ENCODE measurements around the gene DDX54.

The DDX54 gene

GRCh38 chr12:113202300-113203075, 17.2 kb upstream of the DDX54 start:
- no peaks in the 10 kb centered on the region for H3K4me1 ChIP-seq
- intact Hi-C loops (cut with DNase I; ENCODE audit: low total_unique reads): no loop called here
- TF ChIP-seq, protein P1, sequence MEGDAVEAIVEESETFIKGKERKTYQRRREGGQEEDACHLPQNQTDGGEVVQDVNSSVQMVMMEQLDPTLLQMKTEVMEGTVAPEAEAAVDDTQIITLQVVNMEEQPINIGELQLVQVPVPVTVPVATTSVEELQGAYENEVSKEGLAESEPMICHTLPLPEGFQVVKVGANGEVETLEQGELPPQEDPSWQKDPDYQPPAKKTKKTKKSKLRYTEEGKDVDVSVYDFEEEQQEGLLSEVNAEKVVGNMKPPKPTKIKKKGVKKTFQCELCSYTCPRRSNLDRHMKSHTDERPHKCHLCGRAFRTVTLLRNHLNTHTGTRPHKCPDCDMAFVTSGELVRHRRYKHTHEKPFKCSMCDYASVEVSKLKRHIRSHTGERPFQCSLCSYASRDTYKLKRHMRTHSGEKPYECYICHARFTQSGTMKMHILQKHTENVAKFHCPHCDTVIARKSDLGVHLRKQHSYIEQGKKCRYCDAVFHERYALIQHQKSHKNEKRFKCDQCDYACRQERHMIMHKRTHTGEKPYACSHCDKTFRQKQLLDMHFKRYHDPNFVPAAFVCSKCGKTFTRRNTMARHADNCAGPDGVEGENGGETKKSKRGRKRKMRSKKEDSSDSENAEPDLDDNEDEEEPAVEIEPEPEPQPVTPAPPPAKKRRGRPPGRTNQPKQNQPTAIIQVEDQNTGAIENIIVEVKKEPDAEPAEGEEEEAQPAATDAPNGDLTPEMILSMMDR (IDR thresholded peaks at IDR 0.05): no peak

GRCh38 chr12:113201187-113202177, 16.2 kb upstream of the DDX54 start:
- no peak overlapping the region for H3K4me3 ChIP-seq
- no peaks in the 10 kb centered on the region for H3K9me3 ChIP-seq
- no peaks in the 10 kb centered on the region for H3K27me3 ChIP-seq
- H3K27ac ChIP-seq: no peak overlapping the region
- intact Hi-C loops (cut with DNase I; ENCODE audit: low total_unique reads): no loop called here
- peaks cover 0 to 8% (median 0%) of the 10 kb centered on the region in 4 donors for H3K4me1 ChIP-seq
- no peak for DNase-seq
- TF ChIP-seq, protein P1 (IDR thresholded peaks at IDR 0.05): no peak
- no peaks in the 10 kb centered on the region for H3K36me3 ChIP-seq

More at GRCh38 chr12:113202300-113203075, 17.2 kb upstream of the DDX54 start:
- H3K36me3 ChIP-seq: no peaks in the 10 kb centered on the region
- no peaks in the 10 kb centered on the region for H3K27me3 ChIP-seq
- no peak overlapping the region for H3K4me3 ChIP-seq
- H3K27ac ChIP-seq: no peak overlapping the region
- DNase-seq: no peak
- no peaks in the 10 kb centered on the region for H3K9me3 ChIP-seq

DNA sequence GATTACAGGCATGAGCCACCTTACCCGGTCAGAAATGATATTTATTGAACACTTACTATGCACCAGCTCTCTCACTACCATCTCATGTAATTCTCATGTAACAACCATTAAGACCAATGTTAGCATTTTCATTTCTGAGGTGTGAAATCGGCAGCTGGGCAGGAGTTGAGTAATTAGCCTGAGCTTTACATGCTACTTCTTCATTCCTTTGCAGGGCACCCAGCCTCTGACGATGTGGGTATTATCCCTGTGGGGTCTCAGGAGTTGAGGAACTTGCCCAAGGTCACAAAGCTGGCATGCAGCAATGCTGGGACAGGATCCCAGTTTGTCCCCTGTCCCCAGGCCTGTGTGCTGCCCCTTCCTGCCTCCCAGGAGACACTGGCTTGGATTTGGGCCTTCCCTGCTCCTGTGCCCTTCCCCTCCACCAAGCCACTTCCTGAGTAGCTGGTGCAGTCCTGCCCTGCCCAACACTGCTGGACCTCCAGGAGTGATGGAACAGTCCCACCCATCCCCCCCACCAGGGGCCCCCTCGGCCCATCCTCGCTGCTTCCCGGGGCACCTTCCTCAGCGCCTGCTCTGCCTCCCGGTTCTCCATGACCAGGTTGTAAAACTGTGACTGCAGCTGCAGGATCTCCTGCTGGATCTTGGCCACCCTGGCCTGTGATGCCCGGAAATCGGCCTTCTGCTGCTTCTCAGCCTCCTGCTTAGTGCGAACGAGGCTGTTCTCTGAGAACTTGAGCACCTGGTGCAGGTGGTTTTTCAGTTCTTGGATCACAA, 14.9 kb upstream of the DDX54 start:
- H3K36me3 ChIP-seq: no peaks in the 10 kb centered on the region
- no peak overlapping the region for H3K27ac ChIP-seq
- peaks cover 0 to 8% (median 0%) of the 10 kb centered on the region in 4 donors for H3K4me1 ChIP-seq
- intact Hi-C loops (cut with DNase I; ENCODE audit: low total_unique reads): no loop called here
- H3K27me3 ChIP-seq: no peaks in the 10 kb centered on the region
- no peak overlapping the region for H3K4me3 ChIP-seq
- no peaks in the 10 kb centered on the region for H3K9me3 ChIP-seq
- no peak for DNase-seq
- TF ChIP-seq, protein P1 (IDR thresholded peaks at IDR 0.05): no peak

DNA sequence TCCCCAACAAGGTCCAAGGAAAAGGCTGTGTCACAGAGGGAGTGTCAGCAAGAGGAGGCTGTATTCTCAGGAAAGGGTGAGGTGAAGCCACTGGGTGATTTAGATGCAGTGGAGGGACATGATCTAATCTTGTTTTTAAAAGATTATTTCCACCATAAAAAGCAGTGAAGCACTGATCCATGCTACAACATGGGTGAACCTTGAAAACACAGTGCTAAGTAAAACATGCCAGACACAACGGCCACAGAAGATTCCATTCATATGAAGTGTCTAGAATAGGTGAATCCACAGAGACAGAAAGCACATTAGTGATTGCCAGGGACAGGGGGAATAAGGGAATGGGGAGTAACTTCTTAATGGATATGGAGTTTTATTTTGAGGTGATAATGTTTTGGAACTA, 13.0 kb upstream of the DDX54 start:
- DNase-seq: no peak
- no peaks in the 10 kb centered on the region for H3K36me3 ChIP-seq
- H3K27ac ChIP-seq: no peak overlapping the region
- H3K9me3 ChIP-seq: no peaks in the 10 kb centered on the region
- H3K27me3 ChIP-seq: no peaks in the 10 kb centered on the region
- peaks cover 0 to 27% (median 14%) of the 10 kb centered on the region in 4 donors for H3K4me1 ChIP-seq
- H3K4me3 ChIP-seq: no peak overlapping the region
- intact Hi-C loops (cut with DNase I; ENCODE audit: low total_unique reads): loop anchor here (5.0 to 10.0 kb wide), 2 partner anchors 137 to 159 kb away; partner anchors contain the start of genes PLBD2 and SLC8B1
- TF ChIP-seq, protein P1 (IDR thresholded peaks at IDR 0.05): no peak

- intact Hi-C loops (cut with DNase I; ENCODE audit: low total_unique reads): loop anchor here (5.0 to 10.0 kb wide), 2 partner anchors 137 to 160 kb away; partner anchors contain the start of genes PLBD2 and SLC8B1
- TF ChIP-seq, protein P1 (IDR thresholded peaks at IDR 0.05): no peak
- H3K4me3 ChIP-seq: no peak overlapping the region
These were observed 12.3 kb upstream of the DDX54 start for GRCh38 chr12:113197518-113198077.

More at GRCh38 chr12:113197518-113198077, 12.3 kb upstream of the DDX54 start:
- Histone ChIP-seq H3K27ac (no peak overlapping the region), H3K4me1 (peaks cover 0 to 31% (median 15%) of the 10 kb centered on the region in 4 donors), H3K27me3 (no peaks in the 10 kb centered on the region), H3K9me3 (no peaks in the 10 kb centered on the region), H3K36me3 (peaks cover 0 to 2% (median 0%) of the 10 kb centered on the region in 3 donors)
- DNase-seq: no peak
